SK-N-SH (cell line): Measurements from ENCODE around the gene XYLT2. TPM values are rescaled to one million over a fixed set of nuclear protein-coding genes. Genes with fewer than 3 reads are reported as not detected.

Experiments
- CTCF ChIA-PET: fragments of 300-600, 350-600 bp; formaldehyde crosslinking; extraction: SDS; loops from one replicate; lab custom pipeline; 2021; lab: Yijun Ruan, JAX
- POLR2A ChIA-PET: fragments of 350-600 bp; sonication (Branson Sonifier 250); formaldehyde crosslinking; extraction: SDS; loops from one replicate; lab custom pipeline; 2020; ENCODE audit warnings: antibody characterized with exemption, inconsistent platforms; lab: Yijun Ruan, JAX
- DNase-seq: peaks from one replicate; pipeline ENCODE4 v3.0.0; 2012
- H2AFZ ChIP-seq: fragments of 200-600 bp; sonication (generic); 2 replicates; pipeline ENCODE4 v1.8.1; 2016; ENCODE audit warnings: antibody characterized with exemption, mild to moderate bottlenecking, low read depth
- H3F3A ChIP-seq: fragments of 200-600 bp; sonication (generic); replicated peaks from 2 replicates; pipeline ENCODE3; 2016; ENCODE audit warnings: antibody characterized with exemption, mild to moderate bottlenecking; ENCODE audit not compliant: insufficient read depth
- H3K27ac ChIP-seq, 2 experiments: fragments of 200-500 bp in 1 of 2; fragments of 200-600 bp in 1 of 2; sonication (Bioruptor generic) in 1 of 2; sonication (generic), shearing (Covaris generic) in 1 of 2; 2 replicates each; pipeline versions ENCODE4 v1.5.1 to v1.6.1; 2014 to 2016; ENCODE audit warnings: low read depth in 2 of 2, inconsistent platforms in 1 of 2, low read length in 1 of 2, mild to moderate bottlenecking in 1 of 2, mixed read lengths in 1 of 2
- H3K27me3 ChIP-seq: fragments of 200-600 bp; sonication (generic), shearing (Covaris generic); 2 replicates; pipeline ENCODE4 v1.6.1; 2016; ENCODE audit warnings: mixed run types; ENCODE audit not compliant: insufficient read depth
- H3K36me3 ChIP-seq, 2 experiments: fragments of 200-500 bp in 1 of 2; fragments of 200-600 bp in 1 of 2; sonication (Bioruptor generic) in 1 of 2; sonication (generic) in 1 of 2; replicated peaks in 1 of 2; 2 replicates each; pipeline versions ENCODE3 to v1.5.1; 2014 to 2016; ENCODE audit warnings: low read length in 1 of 2, mild to moderate bottlenecking in 1 of 2; ENCODE audit not compliant: insufficient read depth in 2 of 2, control insufficient read depth in 1 of 2
- H3K4me1 ChIP-seq, 2 experiments: fragments of 200-500 bp in 1 of 2; fragments of 200-600 bp in 1 of 2; sonication (Bioruptor generic) in 1 of 2; sonication (generic), shearing (Covaris generic) in 1 of 2; 2 replicates each; pipeline versions ENCODE4 v1.5.1 to v1.6.1; 2014 to 2016; ENCODE audit warnings: low read depth in 1 of 2, low read length in 1 of 2, mixed run types in 1 of 2; ENCODE audit not compliant: insufficient read depth in 2 of 2, control insufficient read depth in 1 of 2
- H3K4me2 ChIP-seq: fragments of 200-600 bp; sonication (generic), shearing (Covaris generic); 2 replicates; pipeline ENCODE4 v1.6.1; 2017; ENCODE audit warnings: mixed run types
- H3K4me3 ChIP-seq, 2 experiments: fragments of 200-500 bp in 1 of 2; fragments of 200-600 bp in 1 of 2; sonication (Bioruptor generic) in 1 of 2; sonication (generic), shearing (Covaris generic) in 1 of 2; 2 replicates each; pipeline versions ENCODE4 v1.5.1 to v1.8.1; 2014 to 2016; ENCODE audit warnings: low read depth in 2 of 2, inconsistent platforms in 1 of 2, low read length in 1 of 2, mild to moderate bottlenecking in 1 of 2, mixed read lengths in 1 of 2, moderate library complexity in 1 of 2
- H3K79me2 ChIP-seq: fragments of 200-600 bp; sonication (generic); 2 replicates; pipeline ENCODE4 v1.8.1; 2017; ENCODE audit warnings: mild to moderate bottlenecking; ENCODE audit not compliant: insufficient read depth
- H3K9ac ChIP-seq: fragments of 200-600 bp; sonication (generic); 2 replicates; pipeline ENCODE4 v1.6.1; 2017; ENCODE audit warnings: mixed run types
- H3K9me2 ChIP-seq: fragments of 200-600 bp; sonication (generic); 2 replicates; pipeline ENCODE4 v1.6.1; 2017; ENCODE audit warnings: mixed run types
- H3K9me3 ChIP-seq: fragments of 200-600 bp; sonication (generic); 2 replicates; pipeline ENCODE4 v1.6.1; 2017; ENCODE audit warnings: mixed run types, mild to moderate bottlenecking, moderate library complexity
- H4K20me1 ChIP-seq: fragments of 200-600 bp; sonication (generic); 2 replicates; pipeline ENCODE4 v1.6.1; 2017; ENCODE audit warnings: mild to moderate bottlenecking, mixed run types; ENCODE audit not compliant: insufficient read depth
- ELF1 ChIP-seq: IDR thresholded peaks from 2 replicates; pipeline ENCODE4 v1.4.0; 2012
- FOSL2 ChIP-seq: IDR thresholded peaks from 2 replicates; pipeline ENCODE4 v1.4.0; 2012; ENCODE audit warnings: low read depth, mild to moderate bottlenecking, moderate library complexity, borderline replicate concordance
- GATA2 ChIP-seq: sonication (generic); formaldehyde crosslinking; IDR thresholded peaks from 2 replicates; pipeline ENCODE4 v1.5.0; 2020; ENCODE audit warnings: mild to moderate bottlenecking, missing genetic modification reagents
- JUND ChIP-seq: IDR thresholded peaks from 2 replicates; pipeline ENCODE4 v1.4.0; 2012
- MEF2A ChIP-seq: IDR thresholded peaks from 2 replicates; pipeline ENCODE4 v1.4.0; 2012; ENCODE audit warnings: low read depth, borderline replicate concordance
- MXI1 ChIP-seq: IDR thresholded peaks from 2 replicates; pipeline ENCODE4 v1.6.1; 2012; ENCODE audit warnings: mild to moderate bottlenecking, low read depth, low read length, improper control_type of control experiment
- PBX3 ChIP-seq: IDR thresholded peaks from 2 replicates; pipeline ENCODE4; 2012
- RCOR1 ChIP-seq: fragments of 150-350 bp; IDR thresholded peaks from 2 replicates; pipeline ENCODE4 v1.6.1; 2017; ENCODE audit warnings: antibody characterized with exemption, low read length
- REST ChIP-seq: IDR thresholded peaks from 2 replicates; pipeline ENCODE4 v1.6.1; 2012; ENCODE audit warnings: mild to moderate bottlenecking, low read depth, low read length, moderate library complexity
- RFX5 ChIP-seq: IDR thresholded peaks from 2 replicates; pipeline ENCODE4 v1.6.1; 2012; ENCODE audit warnings: mild to moderate bottlenecking, improper control_type of control experiment, low read length
- TAF1 ChIP-seq: IDR thresholded peaks from 2 replicates; pipeline ENCODE4 v1.6.1; 2012; ENCODE audit warnings: low read depth, mild to moderate bottlenecking, low read length, moderate library complexity, borderline replicate concordance
- TEAD4 ChIP-seq: IDR thresholded peaks from 2 replicates; pipeline ENCODE4 v1.4.0; 2012; ENCODE audit warnings: mild to moderate bottlenecking, borderline replicate concordance; ENCODE audit not compliant: insufficient read depth
- ZBTB33 ChIP-seq: IDR thresholded peaks from 2 replicates; pipeline ENCODE4 v1.4.0; 2012; ENCODE audit warnings: low read depth, borderline replicate concordance
- WGBS: methylation state at CpG from one replicate; pipeline ENCODE4 v1.1.6; 2017; ENCODE audit warnings: low lambda C conversion rate; 5-methylcytosine and 5-hydroxymethylcytosine counted together
- polyA plus RNA-seq, 3 experiments: library from polyadenylated mRNA; depleted of rRNA; stranded (reverse); fragments of >200 nt; gene quantifications; 2 replicates each; pipeline ENCODE4 v1.2.3, GENCODE V29; 2012

The XYLT2 gene
- polyA plus RNA-seq, 1 of the 3 experiments (the other 2 are of a cell fraction), result 28.4 TPM

GRCh38 chr17:50367401-50367800 is 21.5 kb downstream of the XYLT2 start:
- WGBS, result 46% methylated on average over 1 of the region's 1 CpG
- ChIA-PET CTCF (interaction anchor here (0.8 to 3.4 kb wide), 5 partner anchors 13 to 280 kb away, joined by 3 to 22 read pairs (median 4); partner anchors contain the start of gene LRRC59), POLR2A (no interaction called here)
- Histone ChIP-seq H3K79me2 (peaks cover 25% of the 10 kb centered on the region), H4K20me1 (no peaks in the 10 kb centered on the region), H3K4me3 (no peak overlapping the region), H3K9ac (no peak overlapping the region), H3K27ac (no peak overlapping the region), H3K9me3 (no peaks in the 10 kb centered on the region), H2AFZ (no peak overlapping the region), H3K4me2 (no peak overlapping the region), H3K9me2 (no peaks in the 10 kb centered on the region), H3K36me3 (peaks cover 42 to 56% of the 10 kb centered on the region in 2 experiments), H3K4me1 (peaks cover 9 to 33% of the 10 kb centered on the region in 2 experiments; a peak in 3 of 4 replicates), H3K27me3 (no peaks in the 10 kb centered on the region)
- DNase-seq, result no peak
- no peak for TF ChIP-seq RFX5
- TF ChIP-seq RCOR1, result no peak
- TF ChIP-seq MEF2A, result no peak
- no peak for TF ChIP-seq FOSL2
- no peak for TF ChIP-seq TEAD4
- TF ChIP-seq ELF1, result no peak
- TF ChIP-seq PBX3, result no peak
- no peak for TF ChIP-seq REST
- no peak for TF ChIP-seq ZBTB33
- TF ChIP-seq TAF1, result no peak
- no peak for TF ChIP-seq JUND
- TF ChIP-seq GATA2, result no peak
- no peak for TF ChIP-seq MXI1
- TF ChIP-seq, all 33 proteins: peak for 0
- peaks cover 10% of the 10 kb centered on the region for H3F3A ChIP-seq
